Mucosa of rectum (tissue), 2 donors: ENCODE results near the gene HSD17B13.

Source experiments
- H3K27ac ChIP-seq, 2 donors: one replicate each; pipeline ENCODE4 v1.7.0; 2013; ENCODE audit warnings: inconsistent platforms in 2 of 2, low read depth in 2 of 2, low read length in 2 of 2
- H3K27me3 ChIP-seq, 2 donors: one replicate each; pipeline ENCODE4 v1.7.0; 2013; ENCODE audit warnings: low read length in 2 of 2; ENCODE audit not compliant: control insufficient read depth in 2 of 2, insufficient read depth in 2 of 2
- H3K36me3 ChIP-seq, 2 donors: one replicate each; pipeline ENCODE4 v1.7.0; 2013; ENCODE audit warnings: low read length in 2 of 2; ENCODE audit not compliant: control insufficient read depth in 2 of 2, insufficient read depth in 2 of 2
- H3K4me1 ChIP-seq, 2 donors: one replicate each; pipeline ENCODE4 v1.7.0; 2013; ENCODE audit warnings: low read length in 2 of 2, mild to moderate bottlenecking in 1 of 2; ENCODE audit not compliant: control insufficient read depth in 2 of 2, insufficient read depth in 2 of 2
- H3K4me3 ChIP-seq, 2 donors: one replicate each; pipeline ENCODE4 v1.7.0; 2013; ENCODE audit warnings: low read length in 2 of 2
- H3K9ac ChIP-seq, 2 donors: one replicate each; pipeline ENCODE4 v1.7.0; 2013; ENCODE audit warnings: low read length in 2 of 2, low read depth in 1 of 2, mild to moderate bottlenecking in 1 of 2
- H3K9me3 ChIP-seq, 2 donors: one replicate each; pipeline ENCODE4 v1.7.0; 2013; ENCODE audit warnings: low read length in 2 of 2; ENCODE audit not compliant: control insufficient read depth in 2 of 2
- donor health status: healthy.
- donor health status: Normal muscosa, but diverticular disease.

Gene HSD17B13

DNA sequence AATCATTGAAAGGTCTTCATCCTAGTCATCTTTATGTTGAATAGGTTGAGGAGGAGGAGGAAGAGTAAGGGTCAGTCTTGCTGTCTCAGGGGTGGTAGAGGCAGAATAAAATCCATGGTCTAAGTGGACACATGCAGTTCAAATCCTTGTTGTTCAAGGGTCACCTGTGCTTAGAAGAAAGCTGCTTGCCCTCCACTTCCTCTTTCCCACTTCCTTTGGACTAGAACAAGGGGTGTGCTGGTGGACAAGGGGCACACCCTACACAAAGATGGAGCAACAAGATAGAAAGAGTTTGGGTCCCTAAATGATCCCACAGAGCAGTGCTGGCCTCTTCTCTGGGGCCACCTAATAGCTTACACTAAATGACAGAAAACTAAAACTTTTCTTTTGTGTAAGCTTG, 47.9 kb downstream of the HSD17B13 start:
- Histone ChIP-seq H3K27me3 (no peaks in the 10 kb centered on the region), H3K4me1 (no peaks in the 10 kb centered on the region), H3K36me3 (no peaks in the 10 kb centered on the region), H3K27ac (no peak overlapping the region), H3K9ac (no peak overlapping the region), H3K4me3 (no peak overlapping the region), H3K9me3 (no peaks in the 10 kb centered on the region)

DNA sequence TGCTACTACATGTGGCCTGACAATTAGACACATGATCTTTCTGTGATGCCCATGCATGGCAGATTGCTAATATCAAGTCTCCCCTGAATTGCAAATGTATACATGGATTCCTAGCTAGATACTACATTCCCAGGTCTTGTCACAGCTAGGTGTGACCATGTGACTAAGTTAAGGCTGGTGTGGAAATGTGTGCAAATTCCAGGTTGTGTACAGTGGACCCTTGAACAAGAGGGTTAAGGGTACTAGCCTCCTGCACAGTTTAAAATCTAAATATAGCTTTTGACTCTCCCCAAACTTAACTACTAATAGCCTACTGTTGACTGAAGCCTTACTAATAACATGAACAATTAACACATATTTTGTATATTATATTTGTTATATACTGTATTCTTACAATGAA, 48.4 kb downstream of the HSD17B13 start:
- no peaks in the 10 kb centered on the region for H3K36me3 ChIP-seq
- H3K9me3 ChIP-seq = no peaks in the 10 kb centered on the region
- no peak overlapping the region for H3K4me3 ChIP-seq
- no peak overlapping the region for H3K27ac ChIP-seq
- H3K27me3 ChIP-seq = no peaks in the 10 kb centered on the region
- H3K4me1 ChIP-seq = no peaks in the 10 kb centered on the region
- no peak overlapping the region for H3K9ac ChIP-seq

DNA sequence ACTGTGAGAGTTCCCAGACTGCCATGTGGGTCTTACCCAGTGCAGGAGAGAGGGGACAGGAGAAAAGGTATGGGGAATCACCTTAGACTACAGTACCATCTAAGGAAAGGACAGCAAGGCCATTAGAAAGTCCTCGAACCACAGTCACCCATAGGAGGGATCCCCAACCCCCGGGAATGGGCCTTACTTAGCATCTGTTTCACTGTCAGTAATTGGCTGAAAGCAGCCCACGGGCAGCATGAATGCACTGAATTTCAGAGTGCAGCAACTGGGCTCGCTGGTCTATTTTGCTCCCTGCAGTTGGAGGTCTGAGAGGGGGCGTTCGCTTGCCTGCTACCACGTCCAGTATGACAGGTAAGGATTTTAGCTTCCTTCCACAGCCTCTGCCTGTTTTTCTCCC, 51.9 kb downstream of the HSD17B13 start:
- Histone ChIP-seq H3K9me3 (no peaks in the 10 kb centered on the region), H3K36me3 (no peaks in the 10 kb centered on the region), H3K27ac (no peak overlapping the region), H3K4me1 (no peaks in the 10 kb centered on the region), H3K4me3 (no peak overlapping the region), H3K27me3 (no peaks in the 10 kb centered on the region), H3K9ac (no peak overlapping the region)

DNA sequence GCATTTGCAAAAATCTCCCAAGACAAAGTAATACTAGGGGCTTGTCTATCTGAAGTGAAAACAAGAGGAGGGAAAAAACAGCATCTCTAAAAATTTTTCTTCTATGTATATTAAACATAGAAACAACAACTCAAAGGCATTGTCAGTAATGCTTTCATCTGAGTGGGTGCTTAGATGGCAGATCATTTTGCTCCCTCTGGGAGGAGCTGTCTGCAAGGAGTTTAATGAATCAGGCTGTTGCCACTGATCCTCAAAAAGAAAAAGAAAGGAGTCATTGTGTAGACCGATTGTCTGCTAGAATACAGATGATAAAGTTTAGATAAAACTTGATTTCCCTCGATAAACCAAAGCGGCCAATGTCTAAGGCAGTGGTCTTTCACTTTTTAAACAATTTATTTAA, 52.5 kb downstream of the HSD17B13 start:
- H3K27ac ChIP-seq = no peak overlapping the region
- H3K36me3 ChIP-seq = no peaks in the 10 kb centered on the region
- no peak overlapping the region for H3K4me3 ChIP-seq
- no peaks in the 10 kb centered on the region for H3K9me3 ChIP-seq
- H3K9ac ChIP-seq = no peak overlapping the region
- no peaks in the 10 kb centered on the region for H3K27me3 ChIP-seq
- no peaks in the 10 kb centered on the region for H3K4me1 ChIP-seq

DNA sequence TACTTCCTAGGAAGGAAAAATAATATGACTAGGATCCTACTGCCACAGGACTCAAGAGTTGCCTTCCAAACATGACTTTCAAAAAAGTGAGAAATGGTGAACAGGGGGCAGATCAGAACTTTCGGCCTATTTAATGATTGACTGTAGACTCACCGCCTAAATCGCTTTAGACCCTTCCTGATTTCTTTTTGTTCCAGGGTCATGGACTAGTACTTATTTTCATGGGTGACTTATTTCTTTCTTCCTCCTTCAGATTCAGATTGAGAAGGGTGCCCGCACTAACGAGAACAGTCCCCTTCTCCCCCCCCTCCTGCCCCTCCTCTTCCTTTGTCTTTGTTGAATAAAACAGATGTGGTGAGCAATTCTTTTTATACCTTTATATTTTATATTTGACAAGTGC, 54.3 kb downstream of the HSD17B13 start:
- no peaks in the 10 kb centered on the region for H3K36me3 ChIP-seq
- H3K9ac ChIP-seq = no peak overlapping the region
- H3K27me3 ChIP-seq = no peaks in the 10 kb centered on the region
- H3K4me3 ChIP-seq = no peak overlapping the region
- H3K9me3 ChIP-seq = no peaks in the 10 kb centered on the region
- no peaks in the 10 kb centered on the region for H3K4me1 ChIP-seq
- H3K27ac ChIP-seq = no peak overlapping the region

DNA sequence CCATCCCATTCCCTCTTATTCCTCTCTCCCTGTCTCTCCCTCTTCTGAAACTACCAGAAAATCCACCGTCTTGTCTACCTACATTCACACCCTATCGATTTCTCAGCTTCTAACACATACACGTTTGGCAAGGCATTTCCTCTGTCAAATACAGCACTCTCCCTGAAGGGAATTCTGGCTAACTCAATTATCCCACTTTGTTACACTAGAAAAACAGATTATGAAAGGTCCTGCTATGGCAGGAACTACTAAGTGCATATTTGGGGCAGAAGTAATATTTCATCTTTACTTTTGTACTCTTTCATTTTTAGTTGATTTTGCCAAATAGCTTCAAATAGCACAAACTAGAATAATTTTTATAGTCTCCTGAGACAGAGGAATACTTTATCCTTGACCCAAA, 55.7 kb downstream of the HSD17B13 start:
- Histone ChIP-seq H3K4me3 (no peak overlapping the region), H3K36me3 (no peaks in the 10 kb centered on the region), H3K4me1 (no peaks in the 10 kb centered on the region), H3K27me3 (no peaks in the 10 kb centered on the region), H3K27ac (no peak overlapping the region), H3K9me3 (peaks cover 0 to 5% of the 10 kb centered on the region in 2 donors), H3K9ac (no peak overlapping the region)

DNA sequence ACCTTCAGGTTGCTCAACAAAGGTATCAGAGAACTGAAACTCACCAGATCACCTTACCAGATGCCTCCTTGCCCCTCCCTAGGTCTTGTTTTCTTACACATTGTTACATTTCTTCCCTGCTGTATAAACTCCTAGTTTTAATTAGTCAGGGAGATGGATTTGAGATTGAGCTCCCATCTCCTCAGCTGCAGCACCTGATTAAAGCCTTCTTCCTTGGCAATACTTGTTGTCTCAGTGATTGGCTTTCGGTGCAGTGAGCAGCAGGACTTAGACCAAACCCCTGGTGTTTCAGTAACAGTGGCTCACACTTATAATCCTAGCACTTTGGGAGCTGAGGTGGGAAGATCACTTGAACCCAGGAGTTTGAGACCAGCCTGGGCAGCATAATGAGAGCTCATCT, 59.8 kb downstream of the HSD17B13 start:
- H3K9me3 ChIP-seq = peaks cover 0 to 5% of the 10 kb centered on the region in 2 donors

DNA sequence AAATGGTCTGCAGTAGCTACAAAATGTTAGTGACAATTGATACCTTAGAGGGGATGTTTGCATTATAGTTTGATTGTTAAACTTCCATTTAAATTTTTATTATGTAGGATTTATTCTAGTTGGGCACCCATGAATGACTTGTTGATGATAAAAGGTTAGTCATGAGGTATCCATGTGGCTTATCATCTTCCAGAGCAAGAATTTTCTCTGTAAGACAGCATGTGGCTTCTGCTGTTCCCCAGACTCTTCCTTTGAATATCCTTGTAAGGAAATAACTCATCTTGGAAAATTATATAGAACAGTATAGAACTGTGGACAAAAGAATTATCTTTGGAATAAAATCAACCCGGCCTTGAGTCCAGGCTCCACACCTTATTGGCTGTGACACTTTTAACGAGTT, 62.2 kb downstream of the HSD17B13 start:
- no peaks in the 10 kb centered on the region for H3K27me3 ChIP-seq
- H3K4me1 ChIP-seq = no peaks in the 10 kb centered on the region
- no peaks in the 10 kb centered on the region for H3K36me3 ChIP-seq
- H3K27ac ChIP-seq = no peak overlapping the region
- H3K4me3 ChIP-seq = no peak overlapping the region
- H3K9me3 ChIP-seq = peaks cover 0 to 5% of the 10 kb centered on the region in 2 donors
- no peak overlapping the region for H3K9ac ChIP-seq

More for the DNA sequence above, 59.8 kb downstream of the HSD17B13 start:
- no peaks in the 10 kb centered on the region for H3K27me3 ChIP-seq
- H3K4me3 ChIP-seq = no peak overlapping the region
- no peak overlapping the region for H3K27ac ChIP-seq
- no peak overlapping the region for H3K9ac ChIP-seq
- no peaks in the 10 kb centered on the region for H3K4me1 ChIP-seq
- H3K36me3 ChIP-seq = no peaks in the 10 kb centered on the region

DNA sequence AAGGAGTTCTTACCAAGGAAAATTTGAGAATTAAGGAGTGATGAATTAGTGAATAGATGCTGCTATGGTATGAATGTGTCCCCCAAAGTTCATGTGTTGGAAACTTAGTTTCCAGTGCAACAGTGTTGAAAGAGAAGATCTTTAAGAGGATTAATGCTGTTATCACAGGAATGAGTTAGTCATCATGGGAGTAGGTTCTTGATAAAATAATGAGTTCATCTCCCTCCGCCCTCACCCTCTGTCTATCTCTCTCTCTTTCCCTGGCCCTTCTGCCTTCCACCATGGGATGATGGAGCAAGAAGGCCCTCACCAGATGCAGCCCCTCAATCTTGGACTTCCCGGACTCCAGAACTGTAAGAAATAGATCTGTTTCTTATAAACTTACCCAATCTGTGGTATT, 64.0 kb downstream of the HSD17B13 start:
- H3K9me3 ChIP-seq = peaks cover 0 to 5% of the 10 kb centered on the region in 2 donors
- H3K9ac ChIP-seq = no peak overlapping the region
- H3K27ac ChIP-seq = no peak overlapping the region
- H3K27me3 ChIP-seq = no peaks in the 10 kb centered on the region
- no peaks in the 10 kb centered on the region for H3K36me3 ChIP-seq
- H3K4me3 ChIP-seq = no peak overlapping the region
- no peaks in the 10 kb centered on the region for H3K4me1 ChIP-seq

DNA sequence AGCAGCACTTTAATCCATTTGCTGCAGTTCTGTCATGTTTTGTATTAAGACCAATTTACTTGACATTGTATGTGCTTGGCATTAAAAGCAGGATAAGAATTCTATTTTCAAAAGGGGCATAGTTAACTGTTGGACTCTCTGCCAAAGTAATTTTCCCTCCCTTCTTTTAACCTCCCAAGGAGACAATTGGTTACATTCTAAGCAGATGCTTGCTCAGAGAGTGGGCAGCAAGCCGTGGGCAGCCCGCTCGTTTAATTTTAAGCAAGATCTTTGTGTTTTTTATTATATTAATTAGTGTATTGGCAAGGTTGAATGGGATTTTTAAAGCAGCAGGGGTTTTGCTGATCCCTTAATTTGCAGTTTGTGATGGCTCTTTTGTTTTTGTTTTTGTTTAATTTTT, 65.2 kb downstream of the HSD17B13 start:
- Histone ChIP-seq H3K27ac (no peak overlapping the region), H3K4me3 (no peak overlapping the region), H3K4me1 (no peaks in the 10 kb centered on the region), H3K36me3 (no peaks in the 10 kb centered on the region), H3K27me3 (no peaks in the 10 kb centered on the region), H3K9me3 (no peaks in the 10 kb centered on the region), H3K9ac (no peak overlapping the region)

DNA sequence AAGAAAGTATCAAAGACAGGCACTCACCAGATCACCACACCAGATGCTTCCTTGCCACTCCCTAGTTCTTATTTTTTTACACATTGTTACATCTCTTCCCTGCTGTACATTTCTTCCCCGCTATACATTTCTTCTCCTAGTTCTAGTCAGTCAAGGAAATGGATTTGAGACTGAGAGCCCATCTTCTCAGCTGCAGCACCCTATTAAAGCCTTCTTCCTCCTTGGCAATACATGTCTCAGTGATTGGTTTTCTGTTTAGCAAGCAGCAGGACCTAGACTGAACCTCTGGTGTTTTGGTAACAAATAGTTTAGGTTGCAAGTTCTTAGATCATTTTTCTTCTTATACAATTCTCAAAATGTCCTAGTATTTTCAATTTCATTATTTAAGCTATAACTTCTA, 66.9 kb downstream of the HSD17B13 start:
- Histone ChIP-seq H3K4me1 (no peaks in the 10 kb centered on the region), H3K27ac (no peak overlapping the region), H3K27me3 (no peaks in the 10 kb centered on the region), H3K9me3 (no peaks in the 10 kb centered on the region), H3K36me3 (no peaks in the 10 kb centered on the region), H3K4me3 (no peak overlapping the region), H3K9ac (no peak overlapping the region)
